ENCODE results near the gene FOXP1.

Gene FOXP1

GRCh38 chr3:71497971-71498444 is 85.5 kb downstream of the FOXP1 start:
- no peak for TF ChIP-seq FOXP2 (optimal IDR thresholded peaks at IDR 0.05; ENCODE audit: borderline replicate concordance, extremely low read depth, extremely low read length, insufficient read depth)
- TF ChIP-seq POLR2AphosphoS5 (IDR thresholded peaks at IDR 0.05; ENCODE audit: low read depth, low read length) = no peak
- TF ChIP-seq SIN3A (IDR thresholded peaks at IDR 0.05; ENCODE audit: borderline replicate concordance, insufficient read depth, low read length) = no peak
- TF ChIP-seq REST (IDR thresholded peaks at IDR 0.05; ENCODE audit: insufficient read depth in 1 of 2, low read depth in 2 of 2, low read length in 2 of 2) = no peak

GRCh38 chr3:71497367-71497897 is 86.1 kb downstream of the FOXP1 start:
- TF ChIP-seq TAF1 (IDR thresholded peaks at IDR 0.05; ENCODE audit: borderline replicate concordance, insufficient read depth, low read length) = no peak
- TF ChIP-seq POLR2AphosphoS5 (IDR thresholded peaks at IDR 0.05; ENCODE audit: low read depth, low read length) = no peak
- TF ChIP-seq SIN3A (IDR thresholded peaks at IDR 0.05; ENCODE audit: borderline replicate concordance, insufficient read depth, low read length) = no peak
- no peak for TF ChIP-seq REST (IDR thresholded peaks at IDR 0.05; ENCODE audit: insufficient read depth in 1 of 2, low read depth in 2 of 2, low read length in 2 of 2)
- no peak for TF ChIP-seq FOXP2 (optimal IDR thresholded peaks at IDR 0.05; ENCODE audit: borderline replicate concordance, extremely low read depth, extremely low read length, insufficient read depth)

- TF ChIP-seq TAF1 (IDR thresholded peaks at IDR 0.05; ENCODE audit: borderline replicate concordance, insufficient read depth, low read length) (no peak), SIN3A (IDR thresholded peaks at IDR 0.05; ENCODE audit: borderline replicate concordance, insufficient read depth, low read length) (no peak), FOXP2 (optimal IDR thresholded peaks at IDR 0.05; ENCODE audit: borderline replicate concordance, extremely low read depth, extremely low read length, insufficient read depth) (no peak), REST (IDR thresholded peaks at IDR 0.05; ENCODE audit: insufficient read depth in 1 of 2, low read depth in 2 of 2, low read length in 2 of 2) (no peak), POLR2AphosphoS5 (IDR thresholded peaks at IDR 0.05; ENCODE audit: low read depth, low read length) (no peak)
Measured at GRCh38 chr3:71495708-71496472, 87.6 kb downstream of the FOXP1 start.

GRCh38 chr3:71494212-71494611 is 89.3 kb downstream of the FOXP1 start:
- TF ChIP-seq TAF1 (IDR thresholded peaks at IDR 0.05; ENCODE audit: borderline replicate concordance, insufficient read depth, low read length) (no peak), FOXP2 (optimal IDR thresholded peaks at IDR 0.05; ENCODE audit: borderline replicate concordance, extremely low read depth, extremely low read length, insufficient read depth) (no peak), REST (IDR thresholded peaks at IDR 0.05; ENCODE audit: insufficient read depth in 1 of 2, low read depth in 2 of 2, low read length in 2 of 2) (no peak), SIN3A (IDR thresholded peaks at IDR 0.05; ENCODE audit: borderline replicate concordance, insufficient read depth, low read length) (no peak), POLR2AphosphoS5 (IDR thresholded peaks at IDR 0.05; ENCODE audit: low read depth, low read length) (no peak)
